ENCODE measurements around the gene DUSP3.

DNA sequence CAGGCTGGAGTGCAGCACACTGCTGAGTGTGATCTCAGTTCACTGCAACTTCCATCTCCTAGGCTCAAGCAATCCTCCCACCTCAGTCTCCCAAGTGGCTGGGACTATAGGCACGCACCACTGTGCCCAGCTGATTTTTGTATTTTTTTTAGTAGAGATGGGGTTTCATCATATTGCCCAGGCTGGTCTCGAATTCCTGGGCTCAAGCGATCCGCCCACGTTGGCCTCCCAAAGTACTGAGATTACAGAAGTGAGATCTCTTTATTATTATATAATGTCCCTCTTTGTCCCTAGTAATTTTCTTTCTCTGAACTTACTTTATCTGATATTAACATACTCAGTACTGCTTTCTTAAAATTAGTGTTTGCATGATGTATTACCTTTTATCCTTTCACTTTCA is 9.8 kb upstream of the DUSP3 start:
- no peak for TF ChIP-seq CTCF (conservative IDR thresholded peaks at IDR 0.05)
- no peak for TF ChIP-seq EZH2 (IDR thresholded peaks at IDR 0.05; ENCODE audit: low read depth)

Measured in PC-9 (cell line).